Measurements from ENCODE around the gene CCDC106. TPM values are rescaled to one million over a fixed set of nuclear protein-coding genes. Genes with fewer than 3 reads are reported as not detected.
A peak's percentile ranks its signal among the peaks of the same experiment; 100 is the strongest.

The CCDC106 gene
- total RNA-seq, 1 donor from 2014 or later, result 20.8 TPM

- Mint-ChIP-seq H3K9me3 (no peaks in the 10 kb centered on the region), H3K27ac (no peak overlapping the region), H3K36me3 (peaks cover 21% of the 10 kb centered on the region), H3K4me1 (peaks cover 14% of the 10 kb centered on the region), H3K4me3 (no peak overlapping the region), H3K27me3 (ENCODE audit: low read depth) (no peaks in the 10 kb centered on the region)
- no peak for TF ChIP-seq CTCF (IDR thresholded peaks at IDR 0.05; ENCODE audit: unreplicated experiment)
- no peak for DNase-seq (ENCODE audit: low spot score in 2 of 2, unreplicated experiment in 2 of 2)
Observed at GRCh38 chr19:55621205-55621672, 26.8 kb upstream of the CCDC106 start.

DNA sequence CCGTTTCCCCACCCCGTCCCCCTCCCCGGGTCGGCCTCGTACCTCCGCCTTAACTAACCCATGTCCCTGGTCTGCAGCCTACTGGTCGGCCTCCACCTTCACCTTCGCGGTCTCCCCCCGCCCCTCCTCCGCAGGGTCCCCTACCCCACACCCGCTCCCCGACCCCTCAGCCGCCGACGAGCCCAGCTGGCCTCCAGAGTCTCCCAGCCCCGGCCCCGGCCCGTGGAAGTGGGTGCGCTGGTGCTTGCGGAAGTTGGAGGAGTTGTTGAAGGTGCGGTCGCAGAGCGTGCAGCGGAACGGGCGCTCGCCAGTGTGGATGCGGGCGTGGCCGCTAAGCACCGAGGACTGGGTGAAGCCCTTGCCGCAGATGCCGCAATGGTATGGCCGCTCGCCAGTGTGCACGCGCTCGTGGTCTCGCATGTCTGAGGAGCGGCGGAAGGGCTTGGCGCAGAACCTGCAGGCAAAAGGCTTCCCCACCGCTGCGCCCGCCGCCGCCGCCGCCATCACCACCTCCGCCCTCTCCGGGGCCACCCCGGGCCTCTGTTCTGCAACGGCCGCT lies 26.3 kb upstream of the CCDC106 start:
- no peak for DNase-seq (ENCODE audit: low spot score in 2 of 2, unreplicated experiment in 2 of 2)
- Mint-ChIP-seq H3K27me3 (ENCODE audit: low read depth) (no peaks in the 10 kb centered on the region), H3K9me3 (no peaks in the 10 kb centered on the region), H3K36me3 (peaks cover 18% of the 10 kb centered on the region), H3K27ac (no peak overlapping the region), H3K4me1 (peaks cover 14% of the 10 kb centered on the region), H3K4me3 (no peak overlapping the region)
- TF ChIP-seq CTCF (IDR thresholded peaks at IDR 0.05; ENCODE audit: unreplicated experiment), result no peak

- no peak for DNase-seq (ENCODE audit: low spot score in 2 of 2, unreplicated experiment in 2 of 2)
- Mint-ChIP-seq H3K27me3 (ENCODE audit: low read depth) (no peaks in the 10 kb centered on the region), H3K9me3 (no peaks in the 10 kb centered on the region), H3K36me3 (peaks cover 14% of the 10 kb centered on the region), H3K4me1 (peaks cover 14% of the 10 kb centered on the region), H3K4me3 (no peak overlapping the region), H3K27ac (no peak overlapping the region)
- no peak for TF ChIP-seq CTCF (IDR thresholded peaks at IDR 0.05; ENCODE audit: unreplicated experiment)
Observed at GRCh38 chr19:55622242-55622969, 25.6 kb upstream of the CCDC106 start.

DNA sequence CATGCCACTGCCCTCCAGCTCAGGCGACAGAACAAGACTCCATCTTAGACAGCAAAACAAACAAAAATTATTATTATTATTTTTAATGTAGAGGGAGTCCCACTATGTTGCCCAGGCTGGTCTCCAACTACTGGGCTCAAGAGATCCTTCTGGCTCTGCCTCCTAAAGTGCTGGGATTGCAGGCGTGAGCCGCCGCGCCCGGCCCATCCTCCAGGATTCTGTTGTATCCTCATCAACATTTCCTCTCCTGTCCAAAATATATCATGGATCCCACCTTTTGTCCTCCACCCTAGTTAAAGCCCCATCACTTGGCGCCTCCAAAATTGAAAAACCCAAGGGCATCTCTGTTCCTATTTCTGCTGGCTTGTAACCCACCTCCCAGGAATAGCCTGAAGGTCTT lies 24.9 kb upstream of the CCDC106 start:
- Mint-ChIP-seq H3K36me3 (peaks cover 9% of the 10 kb centered on the region), H3K27me3 (ENCODE audit: low read depth) (no peaks in the 10 kb centered on the region), H3K27ac (peak overlapping the region; percentile 69), H3K9me3 (no peaks in the 10 kb centered on the region), H3K4me3 (peak overlapping the region; percentile 26), H3K4me1 (peaks cover 14% of the 10 kb centered on the region)
- TF ChIP-seq CTCF (IDR thresholded peaks at IDR 0.05; ENCODE audit: unreplicated experiment), result no peak
- DNase-seq (ENCODE audit: low spot score in 2 of 2, unreplicated experiment in 2 of 2), result no peak

DNA sequence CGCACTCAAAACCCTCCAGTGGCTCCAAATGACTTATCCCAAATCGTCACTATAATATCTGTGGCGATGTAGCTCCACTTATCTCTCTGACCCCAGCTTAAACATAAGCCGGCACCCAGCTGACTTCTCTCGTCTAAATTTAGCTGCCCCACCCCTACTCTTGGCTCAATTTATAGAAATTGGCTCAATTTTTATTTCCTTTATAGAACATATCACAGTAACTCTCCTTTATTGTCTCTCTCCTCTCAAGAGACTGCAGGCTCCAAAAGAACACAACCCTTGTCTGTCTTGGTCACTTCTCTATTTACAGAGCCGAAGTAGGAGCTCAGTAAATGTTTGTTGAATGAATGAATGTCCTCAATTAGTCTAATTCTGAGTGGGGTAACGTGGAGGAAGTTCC lies 24.5 kb upstream of the CCDC106 start:
- Mint-ChIP-seq H3K36me3 (peaks cover 9% of the 10 kb centered on the region), H3K9me3 (no peaks in the 10 kb centered on the region), H3K4me3 (peak overlapping the region; percentile 88), H3K4me1 (peaks cover 14% of the 10 kb centered on the region), H3K27me3 (ENCODE audit: low read depth) (no peaks in the 10 kb centered on the region), H3K27ac (peak overlapping the region; percentile 99)
- DNase-seq (ENCODE audit: low spot score in 2 of 2, unreplicated experiment in 2 of 2), result no peak
- TF ChIP-seq CTCF (IDR thresholded peaks at IDR 0.05; ENCODE audit: unreplicated experiment), result no peak
